Measurements from ENCODE around the gene PRSS8.
A peak's percentile ranks its signal among the peaks of the same experiment; 100 is the strongest.
"Not testable (repeated sequence)": the region's sequence is repeated elsewhere in the genome, so short reads cannot be mapped to it uniquely, and the experiment has no call there.

Gene PRSS8

GRCh38 chr16:31168848-31169247 lies 33.3 kb upstream of the PRSS8 start:
- TF ChIP-seq, protein P1, sequence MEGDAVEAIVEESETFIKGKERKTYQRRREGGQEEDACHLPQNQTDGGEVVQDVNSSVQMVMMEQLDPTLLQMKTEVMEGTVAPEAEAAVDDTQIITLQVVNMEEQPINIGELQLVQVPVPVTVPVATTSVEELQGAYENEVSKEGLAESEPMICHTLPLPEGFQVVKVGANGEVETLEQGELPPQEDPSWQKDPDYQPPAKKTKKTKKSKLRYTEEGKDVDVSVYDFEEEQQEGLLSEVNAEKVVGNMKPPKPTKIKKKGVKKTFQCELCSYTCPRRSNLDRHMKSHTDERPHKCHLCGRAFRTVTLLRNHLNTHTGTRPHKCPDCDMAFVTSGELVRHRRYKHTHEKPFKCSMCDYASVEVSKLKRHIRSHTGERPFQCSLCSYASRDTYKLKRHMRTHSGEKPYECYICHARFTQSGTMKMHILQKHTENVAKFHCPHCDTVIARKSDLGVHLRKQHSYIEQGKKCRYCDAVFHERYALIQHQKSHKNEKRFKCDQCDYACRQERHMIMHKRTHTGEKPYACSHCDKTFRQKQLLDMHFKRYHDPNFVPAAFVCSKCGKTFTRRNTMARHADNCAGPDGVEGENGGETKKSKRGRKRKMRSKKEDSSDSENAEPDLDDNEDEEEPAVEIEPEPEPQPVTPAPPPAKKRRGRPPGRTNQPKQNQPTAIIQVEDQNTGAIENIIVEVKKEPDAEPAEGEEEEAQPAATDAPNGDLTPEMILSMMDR (IDR thresholded peaks at IDR 0.05) = no peak
- H3K27ac ChIP-seq = no peak overlapping the region
- no peak for DNase-seq
- intact Hi-C loops (cut with DNase I; ENCODE audit: low total_unique reads) = no loop called here
- no peak overlapping the region for H3K4me3 ChIP-seq
- H3K9me3 ChIP-seq = no peaks in the 10 kb centered on the region
- no peaks in the 10 kb centered on the region for H3K4me1 ChIP-seq
- H3K27me3 ChIP-seq = no peaks in the 10 kb centered on the region
- no peaks in the 10 kb centered on the region for H3K36me3 ChIP-seq

DNA sequence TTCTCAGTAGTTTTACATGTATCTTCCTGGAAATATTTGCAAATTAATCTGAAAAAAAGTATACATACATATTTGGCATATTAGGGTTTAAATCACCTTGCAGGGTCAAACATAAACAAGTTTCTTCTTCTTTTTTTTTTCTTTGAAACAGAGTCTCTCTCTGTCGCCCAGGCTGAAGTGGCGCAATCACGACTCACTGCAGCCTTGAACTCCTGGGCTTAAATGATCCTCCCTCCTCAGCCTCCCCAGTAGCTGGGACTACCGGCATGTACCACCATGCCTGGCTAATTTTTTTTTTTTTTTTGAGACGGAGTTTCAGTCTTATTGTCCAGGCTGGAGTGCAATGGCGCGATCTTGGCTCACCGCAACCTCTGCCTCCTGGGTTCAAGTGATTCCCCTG lies 31.8 kb upstream of the PRSS8 start:
- TF ChIP-seq, protein P1 (IDR thresholded peaks at IDR 0.05) = no peak
- H3K27ac ChIP-seq = no peak overlapping the region
- DNase-seq = no peak
- intact Hi-C loops (cut with DNase I; ENCODE audit: low total_unique reads) = no loop called here
- no peaks in the 10 kb centered on the region for H3K4me1 ChIP-seq
- H3K36me3 ChIP-seq = no peaks in the 10 kb centered on the region
- no peaks in the 10 kb centered on the region for H3K27me3 ChIP-seq
- H3K4me3 ChIP-seq = no peak overlapping the region
- no peaks in the 10 kb centered on the region for H3K9me3 ChIP-seq

DNA sequence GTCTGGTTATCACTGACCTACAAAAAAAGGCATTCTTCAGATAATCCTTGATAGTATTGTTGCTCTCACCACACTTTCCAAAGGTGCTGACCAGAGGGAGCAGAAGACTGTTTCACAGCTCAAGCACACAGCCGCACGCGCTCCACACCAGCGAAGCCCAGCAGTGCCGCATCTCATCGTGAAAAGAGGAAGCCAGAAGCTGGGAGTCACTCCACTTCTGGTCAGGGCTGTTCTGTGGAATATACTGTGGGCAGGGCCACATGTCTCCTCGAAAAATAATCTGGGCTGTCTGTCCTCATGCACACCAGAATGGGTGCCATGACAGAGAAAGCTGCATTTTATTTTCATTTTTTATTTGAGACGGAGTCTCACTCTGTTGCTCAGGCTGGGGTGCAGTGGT lies 21.6 kb upstream of the PRSS8 start:
- TF ChIP-seq, protein P1 (IDR thresholded peaks at IDR 0.05) = no peak
- peak in 1 of 2 donors; percentile 60 for DNase-seq
- no peaks in the 10 kb centered on the region for H3K4me1 ChIP-seq
- no peaks in the 10 kb centered on the region for H3K9me3 ChIP-seq
- H3K27me3 ChIP-seq = peaks cover 0 to 26% of the 10 kb centered on the region in 2 donors
- no peak overlapping the region for H3K4me3 ChIP-seq
- intact Hi-C loops (cut with DNase I; ENCODE audit: low total_unique reads) = no loop called here
- no peaks in the 10 kb centered on the region for H3K36me3 ChIP-seq
- no peak overlapping the region for H3K27ac ChIP-seq

GRCh38 chr16:31150976-31151375 lies 15.4 kb upstream of the PRSS8 start:
- peaks cover 0 to 43% of the 10 kb centered on the region in 2 donors for H3K27me3 ChIP-seq
- DNase-seq; H3K36me3 ChIP-seq; H3K4me1 ChIP-seq; H3K4me3 ChIP-seq; H3K9me3 ChIP-seq; H3K27ac ChIP-seq; intact Hi-C loops (cut with DNase I; ENCODE audit: low total_unique reads): not testable (repeated sequence)

DNA sequence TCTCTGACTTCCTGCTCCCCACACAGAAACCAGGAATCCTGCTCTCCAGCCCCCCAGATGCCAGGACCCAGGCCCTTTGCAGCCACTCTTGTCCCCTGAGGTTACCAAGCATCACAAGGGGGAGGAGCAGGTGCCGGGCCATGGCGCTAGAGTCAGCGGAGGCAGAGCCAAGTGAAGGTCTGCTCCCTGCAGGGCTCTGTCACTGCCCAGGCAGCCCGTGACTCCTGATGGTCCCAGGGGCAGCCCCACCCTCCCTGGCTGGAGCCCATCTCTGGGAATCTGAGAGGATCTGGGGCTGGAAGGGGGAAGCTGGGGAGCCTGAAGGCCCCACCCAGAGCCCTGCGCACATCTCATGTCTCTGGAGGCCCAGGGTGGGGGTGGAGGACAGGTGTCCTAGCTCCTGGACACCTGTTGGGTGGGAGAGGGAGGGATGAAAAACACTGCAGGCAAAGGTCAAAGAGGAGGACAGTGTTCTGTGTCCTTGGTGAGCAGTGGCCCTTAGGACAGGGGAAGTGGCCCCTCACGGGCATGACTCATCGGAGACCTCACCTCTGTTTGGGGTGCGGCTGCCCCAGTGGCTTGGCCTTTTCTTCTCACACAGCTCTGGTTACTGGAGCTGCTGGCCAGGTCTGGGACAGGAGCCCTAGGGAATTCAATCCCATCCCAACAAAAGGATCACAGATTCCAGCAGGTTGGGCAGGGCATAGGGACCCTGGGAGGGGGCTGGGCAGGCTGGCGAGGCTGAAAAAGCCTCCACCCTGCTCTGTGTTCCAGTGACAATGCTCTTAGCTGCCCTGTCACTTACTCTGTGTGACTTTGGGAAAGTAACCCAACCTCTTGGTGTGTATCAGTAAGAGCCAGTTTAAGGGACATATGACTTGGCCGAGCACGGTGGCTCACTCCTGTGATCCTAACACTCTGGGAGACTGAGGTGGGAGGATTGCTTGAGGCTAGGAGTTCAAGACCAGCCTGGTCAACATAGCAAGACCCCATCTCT lies 14.7 kb upstream of the PRSS8 start, which contains the start of gene PRSS36:
Gene PRSS36 (minus strand): TSS at position 173 of the 997 bp plus-strand sequence. CDS start 31 bp downstream, at position 142.
- Histone ChIP-seq H3K9me3 (no peaks in the 10 kb centered on the region), H3K4me3 (no peak within 1 kb of the TSS), H3K36me3 (no peaks in the 10 kb centered on the region), H3K27ac (no peak within 1 kb of the TSS), H3K4me1 (peaks cover 0 to 7% (median 0%) of the 10 kb centered on the region in 4 donors), H3K27me3 (peaks cover 0 to 49% of the 10 kb centered on the region in 2 donors)
- intact Hi-C loops (cut with DNase I; ENCODE audit: low total_unique reads) = loop anchor here (10.0 kb wide), 1 partner anchor 165 kb away; the partner anchor contains the start of gene HSD3B7
- no peak for DNase-seq
- TF ChIP-seq, protein P1 (IDR thresholded peaks at IDR 0.05) = no peak

DNA sequence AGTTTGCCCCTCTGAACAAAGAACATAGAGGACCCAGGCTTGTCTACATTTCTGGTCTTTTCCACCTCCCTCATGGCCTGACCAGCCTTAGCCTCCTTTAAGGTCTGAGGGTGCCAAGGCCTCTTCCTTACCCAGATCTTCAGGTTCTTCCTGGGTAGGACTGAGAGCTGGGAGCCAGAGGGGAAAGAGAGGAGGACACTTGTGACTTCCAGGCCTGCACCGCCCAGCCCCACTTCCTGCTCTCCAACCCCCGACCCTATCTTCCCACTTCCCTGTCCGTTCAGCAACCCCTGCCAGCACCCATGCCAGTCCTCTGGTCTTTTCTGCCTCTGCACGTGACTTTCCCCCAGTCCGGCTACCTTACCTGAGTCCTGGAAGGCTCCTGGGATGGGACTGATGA lies 13.8 kb upstream of the PRSS8 start:
- peaks cover 0 to 48% of the 10 kb centered on the region in 2 donors for H3K27me3 ChIP-seq
- no peak overlapping the region for H3K4me3 ChIP-seq
- TF ChIP-seq, protein P1 (IDR thresholded peaks at IDR 0.05) = no peak
- DNase-seq = no peak
- H3K27ac ChIP-seq = no peak overlapping the region
- peaks cover 0 to 7% (median 0%) of the 10 kb centered on the region in 4 donors for H3K4me1 ChIP-seq
- H3K36me3 ChIP-seq = no peaks in the 10 kb centered on the region
- intact Hi-C loops (cut with DNase I; ENCODE audit: low total_unique reads) = loop anchor here (10.0 kb wide), 1 partner anchor 165 kb away; the partner anchor contains the start of gene HSD3B7
- H3K9me3 ChIP-seq = no peaks in the 10 kb centered on the region
